Osteoblast (primary cell): ENCODE data around the gene ELANE. TPM values are rescaled to one million over a fixed set of nuclear protein-coding genes. Genes with fewer than 3 reads are reported as not detected.
"Not testable (repeated sequence)": the region's sequence is repeated elsewhere in the genome, so short reads cannot be mapped to it uniquely, and the experiment has no call there.

Experiments
- DNase-seq: peaks from one replicate; pipeline ENCODE4 v3.0.0; 2011; ENCODE audit warnings: low spot score, mixed read lengths; ENCODE audit not compliant: insufficient read length; ENCODE audit errors: missing footprints
- H2AFZ ChIP-seq: 2 replicates; pipeline ENCODE4 v1.6.0; 2011; ENCODE audit warnings: mild to moderate bottlenecking, low read length
- H3K27ac ChIP-seq: 2 replicates; pipeline ENCODE4 v1.5.1; 2011; ENCODE audit warnings: mild to moderate bottlenecking, low read depth, low read length, moderate library complexity
- H3K27me3 ChIP-seq: 2 replicates; pipeline ENCODE4 v1.6.0; 2012; ENCODE audit warnings: mild to moderate bottlenecking, control low read depth, inconsistent platforms, low read length, moderate library complexity; ENCODE audit not compliant: insufficient read depth
- H3K36me3 ChIP-seq: 2 replicates; pipeline ENCODE4 v1.5.1; 2011; ENCODE audit warnings: mild to moderate bottlenecking, low read length, control low read depth, moderate library complexity; ENCODE audit not compliant: insufficient read depth
- H3K4me1 ChIP-seq: 2 replicates; pipeline ENCODE4 v1.5.1; 2011; ENCODE audit warnings: mild to moderate bottlenecking, low read length, control low read depth, moderate library complexity; ENCODE audit not compliant: insufficient read depth
- H3K4me2 ChIP-seq: 2 replicates; pipeline ENCODE4 v1.6.0; 2011; ENCODE audit warnings: mild to moderate bottlenecking, low read length; ENCODE audit not compliant: insufficient read depth
- H3K4me3 ChIP-seq: fragments of 200-600 bp; sonication (generic); 3 replicates; pipeline ENCODE4 v1.5.1; 2012; ENCODE audit warnings: mild to moderate bottlenecking, low read length, inconsistent platforms; ENCODE audit not compliant: insufficient read depth
- H3K79me2 ChIP-seq: 2 replicates; pipeline ENCODE4 v1.6.0; 2012; ENCODE audit warnings: mild to moderate bottlenecking, low read length, control low read depth, inconsistent platforms; ENCODE audit not compliant: insufficient read depth
- H3K9me3 ChIP-seq: 2 replicates; pipeline ENCODE4 v1.5.1; 2011; ENCODE audit warnings: low read depth, low read length, control low read depth
- H4K20me1 ChIP-seq: 2 replicates; pipeline ENCODE4 v1.6.0; 2012; ENCODE audit warnings: mild to moderate bottlenecking, low read length, control low read depth; ENCODE audit not compliant: insufficient read depth
- total RNA-seq: library from RNA; depleted of rRNA; stranded (reverse); fragments of >200 nt; gene quantifications from 2 replicates; pipeline ENCODE4 v1.2.3, GENCODE V29; 2012
- TF ChIP-seq, protein P1 (sequence below): IDR thresholded peaks from 2 replicates; pipeline ENCODE4 v1.5.1; 2011; ENCODE audit warnings: mild to moderate bottlenecking, low read depth, low read length, moderate library complexity; ENCODE audit errors: extremely low read depth

ELANE gene
- total RNA-seq, 1 donor, result 0.36 TPM

DNA sequence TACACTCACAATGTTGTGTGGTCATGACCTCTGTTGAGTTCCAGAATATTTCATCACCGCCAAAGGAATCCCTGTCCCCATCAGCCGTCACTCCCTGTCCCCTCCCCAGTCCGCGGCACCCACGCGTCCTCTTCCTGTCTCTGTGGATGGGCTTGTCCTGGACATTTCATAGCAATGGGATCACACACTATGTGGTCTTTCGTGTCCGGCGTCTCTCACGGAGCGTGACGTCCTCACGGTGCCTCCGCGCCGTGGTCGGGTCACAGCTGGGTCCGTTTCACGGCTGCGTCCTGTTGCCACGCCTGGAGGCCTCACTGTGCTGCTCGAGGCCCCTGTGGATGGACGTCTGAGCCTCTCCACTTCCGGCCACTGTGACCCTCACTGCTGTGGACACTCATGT lies 17.9 kb upstream of the ELANE start:
- H2AFZ ChIP-seq, result no peak overlapping the region
- no peak overlapping the region for H3K27ac ChIP-seq
- no peaks in the 10 kb centered on the region for H3K4me1 ChIP-seq
- DNase-seq, result no peak
- H3K9me3 ChIP-seq, result no peaks in the 10 kb centered on the region
- no peaks in the 10 kb centered on the region for H3K79me2 ChIP-seq
- peaks cover 2% of the 10 kb centered on the region for H3K27me3 ChIP-seq
- no peaks in the 10 kb centered on the region for H3K36me3 ChIP-seq
- no peak overlapping the region for H3K4me2 ChIP-seq
- no peak overlapping the region for H3K4me3 ChIP-seq
- TF ChIP-seq, protein P1, sequence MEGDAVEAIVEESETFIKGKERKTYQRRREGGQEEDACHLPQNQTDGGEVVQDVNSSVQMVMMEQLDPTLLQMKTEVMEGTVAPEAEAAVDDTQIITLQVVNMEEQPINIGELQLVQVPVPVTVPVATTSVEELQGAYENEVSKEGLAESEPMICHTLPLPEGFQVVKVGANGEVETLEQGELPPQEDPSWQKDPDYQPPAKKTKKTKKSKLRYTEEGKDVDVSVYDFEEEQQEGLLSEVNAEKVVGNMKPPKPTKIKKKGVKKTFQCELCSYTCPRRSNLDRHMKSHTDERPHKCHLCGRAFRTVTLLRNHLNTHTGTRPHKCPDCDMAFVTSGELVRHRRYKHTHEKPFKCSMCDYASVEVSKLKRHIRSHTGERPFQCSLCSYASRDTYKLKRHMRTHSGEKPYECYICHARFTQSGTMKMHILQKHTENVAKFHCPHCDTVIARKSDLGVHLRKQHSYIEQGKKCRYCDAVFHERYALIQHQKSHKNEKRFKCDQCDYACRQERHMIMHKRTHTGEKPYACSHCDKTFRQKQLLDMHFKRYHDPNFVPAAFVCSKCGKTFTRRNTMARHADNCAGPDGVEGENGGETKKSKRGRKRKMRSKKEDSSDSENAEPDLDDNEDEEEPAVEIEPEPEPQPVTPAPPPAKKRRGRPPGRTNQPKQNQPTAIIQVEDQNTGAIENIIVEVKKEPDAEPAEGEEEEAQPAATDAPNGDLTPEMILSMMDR, result no peak
- no peaks in the 10 kb centered on the region for H4K20me1 ChIP-seq

DNA sequence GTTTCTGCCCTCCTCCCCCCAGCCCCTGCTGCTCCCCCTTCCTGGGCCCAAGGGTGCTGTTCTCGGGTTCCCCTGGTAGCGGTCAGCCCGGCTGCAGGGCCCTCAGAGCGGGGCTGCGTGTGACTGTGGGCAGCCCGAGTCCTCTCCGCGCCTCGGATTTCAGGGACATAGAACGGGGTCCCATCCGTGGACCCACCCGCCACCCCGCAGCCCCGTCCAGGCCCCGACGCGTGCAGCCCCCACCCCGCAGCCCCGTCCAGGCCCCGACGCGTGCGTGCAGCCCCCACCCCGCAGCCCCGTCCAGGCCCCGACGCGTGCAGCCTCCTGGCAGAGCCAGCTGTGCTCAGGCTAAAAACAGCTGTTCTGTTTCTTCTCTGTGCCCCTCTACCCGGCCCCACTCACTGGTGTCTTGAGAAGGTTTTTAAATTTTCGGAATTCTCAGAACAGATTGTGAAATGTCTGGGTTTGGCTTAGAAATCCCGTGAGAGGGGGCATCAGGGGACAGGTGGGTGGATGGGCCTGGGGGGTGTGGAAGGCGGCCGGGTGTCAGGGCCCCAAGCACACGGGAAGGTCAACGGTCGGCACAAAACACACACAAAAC lies 16.8 kb upstream of the ELANE start:
- Histone ChIP-seq H3K27me3 (peaks cover 2% of the 10 kb centered on the region), H3K4me1 (no peaks in the 10 kb centered on the region), H3K36me3 (no peaks in the 10 kb centered on the region), H3K27ac (no peak overlapping the region), H3K9me3 (no peaks in the 10 kb centered on the region), H3K79me2 (no peaks in the 10 kb centered on the region), H3K4me3 (no peak overlapping the region), H2AFZ (no peak overlapping the region), H3K4me2 (no peak overlapping the region), H4K20me1 (no peaks in the 10 kb centered on the region)
- TF ChIP-seq, protein P1, result no peak
- DNase-seq, result peak; percentile 80

DNA sequence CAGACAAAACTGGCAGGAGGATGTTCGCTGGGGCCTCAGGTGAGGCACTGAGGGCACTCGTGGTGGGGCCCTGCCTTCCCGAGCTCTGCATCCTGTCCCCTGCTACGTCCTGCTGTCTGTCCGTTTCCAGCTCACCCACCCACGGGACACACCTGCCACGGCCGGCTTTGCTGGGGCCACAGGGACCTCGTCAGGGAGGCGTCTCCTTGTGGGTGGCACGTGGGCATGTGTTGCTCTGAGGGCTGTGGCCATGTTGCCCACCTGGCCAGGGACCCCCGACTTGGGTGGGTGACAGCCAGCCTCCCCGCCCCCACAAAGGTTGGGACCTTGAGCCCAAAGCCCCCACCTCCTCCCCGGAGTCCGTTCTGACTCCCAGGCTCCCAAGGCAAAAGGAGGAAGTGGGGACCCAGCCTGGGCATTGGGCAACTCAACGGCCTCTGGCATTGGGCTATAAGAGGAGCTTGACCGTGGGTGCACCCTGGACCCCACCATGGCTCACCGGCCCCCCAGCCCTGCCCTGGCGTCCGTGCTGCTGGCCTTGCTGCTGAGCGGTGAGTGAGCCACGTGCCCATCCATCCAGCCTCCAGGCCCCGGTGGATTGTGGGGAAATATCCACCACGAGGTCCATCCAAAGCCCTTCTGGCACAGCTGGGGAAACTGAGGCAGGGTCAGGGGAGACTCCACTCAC lies 11.4 kb upstream of the ELANE start, which contains the start of gene PRTN3:
TSS of gene PRTN3 (plus strand) at position 481 of the 688 bp plus-strand sequence. CDS start at position 491, 10 bp downstream.
- H3K4me1 ChIP-seq, result no peaks in the 10 kb centered on the region
- H3K9me3 ChIP-seq, result no peaks in the 10 kb centered on the region
- no peak within 1 kb of the TSS for H3K4me2 ChIP-seq
- no peaks in the 10 kb centered on the region for H3K79me2 ChIP-seq
- H2AFZ ChIP-seq, result no peak within 1 kb of the TSS
- no peak within 1 kb of the TSS for H3K4me3 ChIP-seq
- H3K36me3 ChIP-seq, result no peaks in the 10 kb centered on the region
- H3K27ac ChIP-seq, result no peak within 1 kb of the TSS
- peaks cover 14% of the 10 kb centered on the region for H3K27me3 ChIP-seq
- H4K20me1 ChIP-seq, result no peaks in the 10 kb centered on the region
- no peak for DNase-seq
- TF ChIP-seq, protein P1, result no peak

DNA sequence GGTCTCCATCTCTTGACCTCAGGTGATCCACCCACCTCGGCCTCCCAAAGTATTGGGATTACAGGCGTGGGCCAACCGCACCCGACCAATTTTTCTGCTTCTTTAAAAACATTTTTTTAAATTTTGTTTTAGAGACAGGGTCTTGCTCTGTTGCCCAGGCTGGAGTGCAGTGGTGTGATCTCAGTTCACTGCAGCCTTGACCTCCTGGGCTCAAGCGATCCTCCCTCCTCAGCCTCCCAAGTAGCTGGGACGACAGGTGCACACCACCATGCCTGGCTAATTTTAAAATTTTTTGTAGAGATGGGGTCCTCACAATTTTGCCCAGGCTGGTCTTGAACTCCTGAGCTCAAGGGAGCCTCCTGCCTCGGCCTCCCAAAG lies 9.3 kb upstream of the ELANE start:
- H3K36me3 ChIP-seq, H3K4me2 ChIP-seq, H3K9me3 ChIP-seq, H3K4me3 ChIP-seq, H2AFZ ChIP-seq, H3K27ac ChIP-seq, H3K4me1 ChIP-seq, DNase-seq, H3K79me2 ChIP-seq, H4K20me1 ChIP-seq: not testable (repeated sequence)
- H3K27me3 ChIP-seq, result peaks cover 29% of the 10 kb centered on the region
